Caco-2 (cell line): ENCODE results near the gene INHBC. TPM values are rescaled to one million over a fixed set of nuclear protein-coding genes. Genes with fewer than 3 reads are reported as not detected.

Experiments used
- BruUV-seq: library from RNA; stranded (reverse); fragments of 400-500 nt; replicated peaks from 2 replicates; lab custom pipeline; 2021; lab: Mats Ljungman, UMichigan
- CTCF ChIA-PET: fragments of 300-600 bp; sonication (Branson Sonifier 250); formaldehyde crosslinking; loops from one replicate; lab custom pipeline; 2022; ENCODE audit warnings: antibody characterized with exemption; lab: Charles Lee
- POLR2A ChIA-PET: fragments of 300-600 bp; sonication (Branson Sonifier 250); formaldehyde crosslinking; loops from one replicate; lab custom pipeline; 2022; ENCODE audit warnings: antibody characterized with exemption; lab: Charles Lee
- DNase-seq, 2 experiments: peaks; one replicate each; pipeline versions ENCODE4 v3.0.0 to v3.0.0-alpha.2; 2020 to 2022
- H3K27me3 ChIP-seq: replicated peaks from 2 replicates; pipeline ENCODE4 v1.6.0; 2011; ENCODE audit warnings: low read length; ENCODE audit not compliant: control insufficient read depth, insufficient read depth
- H3K36me3 ChIP-seq: 2 replicates; pipeline ENCODE4 v1.5.1; 2011; ENCODE audit warnings: low read length; ENCODE audit not compliant: control insufficient read depth, insufficient read depth
- H3K4me1 ChIP-seq: fragments of 250-450 bp; sonication (Bioruptor Pico); 2 replicates; pipeline ENCODE4 v1.5.1; 2020; ENCODE audit warnings: mild to moderate bottlenecking
- H3K4me3 ChIP-seq: 2 replicates; pipeline ENCODE4 v1.5.1; 2011; ENCODE audit warnings: low read depth, mild to moderate bottlenecking, control low read depth, low read length
- H3K9me3 ChIP-seq: fragments of 250-450 bp; sonication (Bioruptor Pico); 2 replicates; pipeline ENCODE4 v1.5.1; 2020; ENCODE audit warnings: mild to moderate bottlenecking, moderate library complexity
- H3K27ac Mint-ChIP-seq: one replicate; pipeline ENCODE4 v1.8.0; 2022; ENCODE audit warnings: mixed read lengths; ENCODE audit not compliant: unreplicated experiment
- H3K27me3 Mint-ChIP-seq: one replicate; pipeline ENCODE4 v1.8.0; 2022; ENCODE audit warnings: mixed read lengths; ENCODE audit not compliant: insufficient read depth, unreplicated experiment
- H3K36me3 Mint-ChIP-seq: one replicate; pipeline ENCODE4 v1.8.0; 2022; ENCODE audit warnings: mild to moderate bottlenecking, mixed read lengths; ENCODE audit not compliant: insufficient read depth, unreplicated experiment
- H3K4me1 Mint-ChIP-seq: one replicate; pipeline ENCODE4 v1.8.0; 2022; ENCODE audit warnings: low read depth, mixed read lengths; ENCODE audit not compliant: unreplicated experiment
- H3K4me3 Mint-ChIP-seq: one replicate; pipeline ENCODE4 v1.8.0; 2022; ENCODE audit warnings: mild to moderate bottlenecking, moderate library complexity, mixed read lengths; ENCODE audit not compliant: unreplicated experiment
- H3K9me3 Mint-ChIP-seq: one replicate; pipeline ENCODE4 v1.8.0; 2022; ENCODE audit warnings: mixed read lengths; ENCODE audit not compliant: unreplicated experiment
- intact Hi-C: fragments of 100-400 bp; cut with micrococcal nuclease; formaldehyde crosslinking; loops from one replicate; pipeline ENCODE4 v1.10.0; 2022; ENCODE audit not compliant: unreplicated experiment
- total RNA-seq: library from RNA; stranded (reverse); gene quantifications from 2 replicates; pipeline ENCODE4 v1.2.3, GENCODE V29; 2022
- TF ChIP-seq, protein P1 (sequence below), 2 experiments: fragments of 200-600 bp in 1 of 2; IDR thresholded peaks; 1 replicate in 1 of 2; 2 replicates in 1 of 2; pipeline versions ENCODE4 v1.5.1 to v1.8.0; 2011 to 2022; ENCODE audit warnings: antibody characterized with exemption in 1 of 2, control low read depth in 1 of 2, inconsistent platforms in 1 of 2, low read depth in 1 of 2, low read length in 1 of 2, mild to moderate bottlenecking in 1 of 2, moderate library complexity in 1 of 2; ENCODE audit not compliant: insufficient read depth in 1 of 2, severe bottlenecking in 1 of 2, unreplicated experiment in 1 of 2

The INHBC gene
- total RNA-seq, 1 experiment from 2014 or later: not detected

DNA sequence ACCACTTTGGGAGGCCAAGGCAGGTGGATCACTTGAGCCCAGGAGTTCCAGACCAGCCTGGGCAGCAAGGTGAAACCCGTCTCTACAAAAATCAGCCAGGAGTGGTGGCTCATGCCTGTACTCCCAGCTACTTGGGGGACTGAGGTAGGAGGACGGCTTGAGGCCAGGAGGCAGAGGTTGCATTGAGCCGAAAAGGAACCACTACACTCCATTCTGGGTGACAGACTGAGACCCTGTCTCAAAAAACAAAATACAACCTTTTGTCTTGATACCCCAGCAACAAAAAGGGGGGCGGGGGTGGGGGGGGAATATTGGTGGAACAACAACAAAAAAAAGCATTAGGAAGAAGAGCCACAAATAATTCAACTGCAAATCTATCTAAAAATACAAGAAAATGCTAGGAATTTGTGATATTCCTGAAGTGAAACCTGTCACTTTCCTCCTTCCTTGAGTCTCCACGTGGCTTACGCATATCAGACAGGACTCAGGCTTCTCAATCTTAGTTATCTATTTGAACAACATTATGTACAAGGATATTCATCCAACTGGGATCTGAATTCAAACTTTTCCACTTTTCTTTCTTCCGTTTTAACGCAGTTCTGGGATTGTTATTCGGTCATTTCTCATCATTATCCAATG lies 5.0 kb upstream of the INHBC start:
- DNase-seq: no peak
- peak overlapping the region; percentile 81 for H3K4me3 Mint-ChIP-seq
- Histone ChIP-seq H3K36me3 (no peaks in the 10 kb centered on the region), H3K4me1 (peaks cover 5% of the 10 kb centered on the region), H3K27me3 (no peaks in the 10 kb centered on the region), H3K9me3 (no peaks in the 10 kb centered on the region), H3K4me3 (peak overlapping the region; percentile 49)
- peak overlapping the region; percentile 96 for H3K27ac Mint-ChIP-seq
- CTCF ChIA-PET: interaction anchor here (1.0 to 1.2 kb wide), 3 partner anchors 24 to 61 kb away, joined by 8 to 11 read pairs (median 8); partner anchors contain the start of gene INHBE
- peaks cover 11% of the 10 kb centered on the region for H3K4me1 Mint-ChIP-seq
- H3K36me3 Mint-ChIP-seq: peaks cover 10% of the 10 kb centered on the region
- BruUV-seq: TSS peak; percentile 90
- H3K9me3 Mint-ChIP-seq: no peaks in the 10 kb centered on the region
- TF ChIP-seq, protein P1, sequence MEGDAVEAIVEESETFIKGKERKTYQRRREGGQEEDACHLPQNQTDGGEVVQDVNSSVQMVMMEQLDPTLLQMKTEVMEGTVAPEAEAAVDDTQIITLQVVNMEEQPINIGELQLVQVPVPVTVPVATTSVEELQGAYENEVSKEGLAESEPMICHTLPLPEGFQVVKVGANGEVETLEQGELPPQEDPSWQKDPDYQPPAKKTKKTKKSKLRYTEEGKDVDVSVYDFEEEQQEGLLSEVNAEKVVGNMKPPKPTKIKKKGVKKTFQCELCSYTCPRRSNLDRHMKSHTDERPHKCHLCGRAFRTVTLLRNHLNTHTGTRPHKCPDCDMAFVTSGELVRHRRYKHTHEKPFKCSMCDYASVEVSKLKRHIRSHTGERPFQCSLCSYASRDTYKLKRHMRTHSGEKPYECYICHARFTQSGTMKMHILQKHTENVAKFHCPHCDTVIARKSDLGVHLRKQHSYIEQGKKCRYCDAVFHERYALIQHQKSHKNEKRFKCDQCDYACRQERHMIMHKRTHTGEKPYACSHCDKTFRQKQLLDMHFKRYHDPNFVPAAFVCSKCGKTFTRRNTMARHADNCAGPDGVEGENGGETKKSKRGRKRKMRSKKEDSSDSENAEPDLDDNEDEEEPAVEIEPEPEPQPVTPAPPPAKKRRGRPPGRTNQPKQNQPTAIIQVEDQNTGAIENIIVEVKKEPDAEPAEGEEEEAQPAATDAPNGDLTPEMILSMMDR (IDR thresholded peaks at IDR 0.05; ENCODE audit: insufficient read depth in 1 of 2, low read depth in 1 of 2, low read length in 1 of 2, severe bottlenecking in 1 of 2, unreplicated experiment in 1 of 2): no peak
- no peaks in the 10 kb centered on the region for H3K27me3 Mint-ChIP-seq
- intact Hi-C loops: loop anchor here (2.0 kb wide), 1 partner anchor 61 kb away; no protein-coding TSS in a partner anchor
- POLR2A ChIA-PET: interaction anchor here (0.6 to 1.2 kb wide), 4 partner anchors 23 to 200 kb away, joined by 3 to 4 read pairs (median 3); partner anchors contain the start of gene SHMT2

DNA sequence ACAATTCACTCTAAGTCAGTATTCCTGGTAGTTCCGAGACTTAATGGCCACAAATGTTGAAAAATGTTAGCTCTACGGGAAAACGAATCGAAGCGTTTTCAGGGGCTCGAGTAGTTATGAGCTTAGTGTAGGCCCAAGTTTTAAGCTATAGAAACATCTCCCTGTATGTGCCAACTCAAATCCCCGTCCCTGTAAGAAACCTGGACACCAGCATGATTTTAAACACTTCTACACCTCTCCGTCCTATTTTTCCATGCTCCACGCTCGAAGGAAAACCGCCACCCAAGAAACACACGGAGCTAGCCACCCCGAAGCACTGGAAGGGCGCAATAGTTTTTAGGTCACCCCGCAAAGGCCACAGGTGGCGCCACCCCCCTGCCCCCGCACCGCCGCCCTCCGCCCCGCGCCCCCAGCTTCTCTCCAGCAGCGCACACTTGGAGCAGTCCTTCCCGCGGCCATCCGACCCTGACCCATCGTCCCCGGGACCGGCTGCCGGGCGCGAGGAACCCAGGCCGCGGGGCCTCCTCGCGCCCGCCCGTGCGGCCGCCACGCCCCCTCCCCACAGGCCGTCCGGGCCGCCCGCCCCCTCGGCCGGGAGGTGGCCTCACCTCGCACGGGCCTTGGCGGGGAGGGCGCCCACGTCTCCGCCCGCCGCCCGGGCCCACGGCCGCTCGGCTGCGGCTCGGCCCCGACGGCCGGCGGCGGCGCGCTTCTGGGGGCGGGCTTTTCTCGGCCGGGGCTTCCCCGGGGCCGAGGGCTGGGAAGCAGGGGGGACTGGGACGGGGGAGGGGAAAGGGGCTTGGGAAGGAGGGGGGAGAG lies 4.3 kb upstream of the INHBC start:
- no peaks in the 10 kb centered on the region for H3K36me3 ChIP-seq
- peaks cover 9% of the 10 kb centered on the region for H3K36me3 Mint-ChIP-seq
- H3K9me3 ChIP-seq: no peaks in the 10 kb centered on the region
- peaks cover 13% of the 10 kb centered on the region for H3K4me1 Mint-ChIP-seq
- H3K27me3 Mint-ChIP-seq: no peaks in the 10 kb centered on the region
- peak overlapping the region; percentile 49 for H3K4me3 ChIP-seq
- no TSS peak for BruUV-seq
- H3K4me3 Mint-ChIP-seq: peak overlapping the region; percentile 81
- DNase-seq: peak; percentile 57 to 86
- H3K27ac Mint-ChIP-seq: peak overlapping the region; percentile 96
- POLR2A ChIA-PET: interaction anchor here (0.6 to 1.2 kb wide), 4 partner anchors 22 to 302 kb away, joined by 3 to 4 read pairs (median 4); partner anchors contain the start of gene SHMT2
- H3K4me1 ChIP-seq: peaks cover 9% of the 10 kb centered on the region
- no peaks in the 10 kb centered on the region for H3K27me3 ChIP-seq
- intact Hi-C loops: loop anchor here (2.0 kb wide), 1 partner anchor 62 kb away; no protein-coding TSS in a partner anchor
- H3K9me3 Mint-ChIP-seq: no peaks in the 10 kb centered on the region
- CTCF ChIA-PET: interaction anchor here (0.6 to 1.2 kb wide), 5 partner anchors 23 to 909 kb away, joined by 3 to 11 read pairs (median 8); partner anchors contain the start of genes INHBE and RBMS2
- TF ChIP-seq, protein P1 (IDR thresholded peaks at IDR 0.05; ENCODE audit: insufficient read depth in 1 of 2, low read depth in 1 of 2, low read length in 1 of 2, severe bottlenecking in 1 of 2, unreplicated experiment in 1 of 2): peak; percentile 17 to 19
